ENCODE data around the gene MTO1. TPM values are rescaled to one million over a fixed set of nuclear protein-coding genes. Genes with fewer than 3 reads are reported as not detected.
"Not testable (repeated sequence)": the region's sequence is repeated elsewhere in the genome, so short reads cannot be mapped to it uniquely, and the experiment has no call there.

The MTO1 gene
- 9.9 and 17.4 TPM in 2 replicates for total RNA-seq (2014; rRNA removed; shearing (Covaris generic); ENCODE audit: low replicate concordance)

GRCh38 chr6:73461537-73462350 is at the start of gene MTO1:
TSS of gene MTO1 (plus strand) at chr6:73461737. CDS start at chr6:73461855, 118 bp downstream.
- in situ Hi-C loops (cut with HindIII; ENCODE audit: low pct_unique_long_range_greater_than_20kb, low sequenced_read_pairs): no loop called here
- DNase-seq (ENCODE audit: low read depth): peak; percentile 86

- in situ Hi-C loops (cut with HindIII; ENCODE audit: low pct_unique_long_range_greater_than_20kb, low sequenced_read_pairs): no loop called here
- no peak for DNase-seq (ENCODE audit: low read depth)
Measured at GRCh38 chr6:73413102-73413501, 48.4 kb upstream of the MTO1 start.

- in situ Hi-C loops (cut with HindIII; ENCODE audit: low pct_unique_long_range_greater_than_20kb, low sequenced_read_pairs): no loop called here
- DNase-seq (ENCODE audit: low read depth): no peak
Measured at GRCh38 chr6:73418081-73418741, 43.3 kb upstream of the MTO1 start.

- in situ Hi-C loops (cut with HindIII; ENCODE audit: low pct_unique_long_range_greater_than_20kb, low sequenced_read_pairs): no loop called here
- DNase-seq (ENCODE audit: low read depth): no peak
Measured at GRCh38 chr6:73421534-73421933, 40.0 kb upstream of the MTO1 start.

- no peak for DNase-seq (ENCODE audit: low read depth)
- in situ Hi-C loops (cut with HindIII; ENCODE audit: low pct_unique_long_range_greater_than_20kb, low sequenced_read_pairs): no loop called here
Measured at GRCh38 chr6:73435236-73435635, 26.3 kb upstream of the MTO1 start.

- no peak for DNase-seq (ENCODE audit: low read depth)
- in situ Hi-C loops (cut with HindIII; ENCODE audit: low pct_unique_long_range_greater_than_20kb, low sequenced_read_pairs): no loop called here
Measured at GRCh38 chr6:73443555-73443954, 18.0 kb upstream of the MTO1 start.

GRCh38 chr6:73451223-73452106 is 10.1 kb upstream of the MTO1 start:
- in situ Hi-C loops (cut with HindIII; ENCODE audit: low pct_unique_long_range_greater_than_20kb, low sequenced_read_pairs): no loop called here

GRCh38 chr6:73452107-73452461 is 9.5 kb upstream of the MTO1 start, which contains the start of gene CGAS:
TSS of gene CGAS (minus strand) at chr6:73452297. CDS start at chr6:73452181, 116 bp downstream.
- in situ Hi-C loops (cut with HindIII; ENCODE audit: low pct_unique_long_range_greater_than_20kb, low sequenced_read_pairs): no loop called here

More at GRCh38 chr6:73451223-73452106, 10.1 kb upstream of the MTO1 start:
- peak; percentile 67 for DNase-seq (ENCODE audit: low read depth)

GRCh38 chr6:73455865-73456629 is 5.5 kb upstream of the MTO1 start:
- no peak for DNase-seq (ENCODE audit: low read depth)
- in situ Hi-C loops (cut with HindIII; ENCODE audit: low pct_unique_long_range_greater_than_20kb, low sequenced_read_pairs): no loop called here

More at GRCh38 chr6:73452107-73452461, 9.5 kb upstream of the MTO1 start, which contains the start of gene CGAS:
- DNase-seq (ENCODE audit: low read depth): peak; percentile 79

- DNase-seq (ENCODE audit: low read depth); in situ Hi-C loops (cut with HindIII; ENCODE audit: low pct_unique_long_range_greater_than_20kb, low sequenced_read_pairs): not testable (repeated sequence)
Measured at GRCh38 chr6:73459474-73459873, 2.1 kb upstream of the MTO1 start.

- in situ Hi-C loops (cut with HindIII; ENCODE audit: low pct_unique_long_range_greater_than_20kb, low sequenced_read_pairs): no loop called here
- no peak for DNase-seq (ENCODE audit: low read depth)
Measured at GRCh38 chr6:73460056-73460455, 1.5 kb upstream of the MTO1 start.

GRCh38 chr6:73471686-73472290 is 10.3 kb downstream of the MTO1 start:
- in situ Hi-C loops (cut with HindIII; ENCODE audit: low pct_unique_long_range_greater_than_20kb, low sequenced_read_pairs): no loop called here

GRCh38 chr6:73476723-73477122 is 15.2 kb downstream of the MTO1 start:
- in situ Hi-C loops (cut with HindIII; ENCODE audit: low pct_unique_long_range_greater_than_20kb, low sequenced_read_pairs): no loop called here

More at GRCh38 chr6:73471686-73472290, 10.3 kb downstream of the MTO1 start:
- no peak for DNase-seq (ENCODE audit: low read depth)

GRCh38 chr6:73477407-73477806 is 15.9 kb downstream of the MTO1 start:
- no peak for DNase-seq (ENCODE audit: low read depth)
- in situ Hi-C loops (cut with HindIII; ENCODE audit: low pct_unique_long_range_greater_than_20kb, low sequenced_read_pairs): no loop called here

More at GRCh38 chr6:73476723-73477122, 15.2 kb downstream of the MTO1 start:
- DNase-seq (ENCODE audit: low read depth): no peak

- in situ Hi-C loops (cut with HindIII; ENCODE audit: low pct_unique_long_range_greater_than_20kb, low sequenced_read_pairs): no loop called here
- DNase-seq (ENCODE audit: low read depth): no peak
Measured at GRCh38 chr6:73481969-73482368, 20.4 kb downstream of the MTO1 start.

- in situ Hi-C loops (cut with HindIII; ENCODE audit: low pct_unique_long_range_greater_than_20kb, low sequenced_read_pairs): no loop called here
- no peak for DNase-seq (ENCODE audit: low read depth)
Measured at GRCh38 chr6:73484438-73484837, 22.9 kb downstream of the MTO1 start.

GRCh38 chr6:73487473-73487872 is 25.9 kb downstream of the MTO1 start:
- in situ Hi-C loops (cut with HindIII; ENCODE audit: low pct_unique_long_range_greater_than_20kb, low sequenced_read_pairs): no loop called here
- DNase-seq (ENCODE audit: low read depth): no peak
